ENCODE data around the gene MAP4K3.
"Not testable (repeated sequence)": the region's sequence is repeated elsewhere in the genome, so short reads cannot be mapped to it uniquely, and the experiment has no call there.

The MAP4K3 gene

DNA sequence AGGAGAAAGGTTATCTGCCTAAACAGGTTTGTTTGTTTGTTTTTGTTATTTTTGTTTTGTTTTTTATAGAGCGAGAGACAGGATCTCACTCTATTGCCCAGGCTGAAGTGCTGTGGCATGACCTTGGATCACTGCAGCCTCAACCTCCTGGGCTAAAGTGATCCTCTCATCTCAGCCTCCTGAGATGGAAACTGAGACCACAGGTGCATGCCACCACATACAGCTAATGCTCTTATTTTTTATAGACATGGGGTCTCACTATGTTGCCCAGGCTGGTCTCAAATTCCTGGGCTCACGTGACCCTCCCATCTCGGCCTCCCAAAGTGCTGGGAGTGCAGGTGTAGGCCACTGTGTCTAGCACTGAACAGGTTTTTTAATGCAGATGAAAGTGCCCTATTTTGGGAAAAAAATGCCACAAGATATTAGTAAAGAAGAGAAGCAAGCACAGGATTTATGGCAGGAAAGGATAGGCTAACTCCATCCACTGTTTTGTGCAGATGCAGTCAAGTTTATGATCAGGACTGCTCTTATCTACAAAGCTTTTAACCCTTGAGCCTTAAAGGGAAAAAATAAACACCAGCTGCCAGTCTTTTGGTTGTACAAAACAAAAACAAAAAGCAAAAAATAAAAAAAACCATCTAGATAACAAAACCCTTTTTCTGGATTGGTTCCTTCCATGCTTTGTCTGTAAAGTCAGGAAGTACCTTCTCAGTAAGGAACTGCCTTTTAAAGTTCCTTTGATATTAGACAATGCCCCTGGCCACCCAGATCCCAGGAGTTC lies 29.4 kb downstream of the MAP4K3 start:
- no peak for DNase-seq

GRCh38 chr2:39405364-39405763 lies 31.7 kb downstream of the MAP4K3 start:
- DNase-seq: no peak

- no peak for DNase-seq
Observed at GRCh38 chr2:39403311-39403710, 33.8 kb downstream of the MAP4K3 start.

DNA sequence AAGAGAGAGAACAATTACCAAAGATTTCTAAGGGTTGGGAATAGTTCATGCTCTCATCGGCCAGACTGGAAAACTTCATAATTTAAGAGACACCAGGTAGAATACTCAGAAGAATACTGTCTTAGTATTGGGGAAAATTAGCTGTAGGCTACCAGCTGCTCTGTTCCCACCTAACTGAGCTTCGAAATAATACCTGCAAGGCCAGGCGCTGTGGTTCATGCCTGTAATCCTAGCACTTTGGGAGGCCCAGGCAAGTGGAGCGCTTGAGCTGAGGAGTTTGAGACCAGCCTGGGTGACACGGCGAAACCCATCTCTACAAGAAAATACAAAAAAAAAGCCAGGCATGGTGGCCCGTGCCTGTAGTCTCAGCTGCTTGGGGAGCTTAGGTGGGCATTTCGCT lies 35.8 kb downstream of the MAP4K3 start:
- DNase-seq: no peak

GRCh38 chr2:39399570-39399969 lies 37.5 kb downstream of the MAP4K3 start:
- no peak for DNase-seq

DNA sequence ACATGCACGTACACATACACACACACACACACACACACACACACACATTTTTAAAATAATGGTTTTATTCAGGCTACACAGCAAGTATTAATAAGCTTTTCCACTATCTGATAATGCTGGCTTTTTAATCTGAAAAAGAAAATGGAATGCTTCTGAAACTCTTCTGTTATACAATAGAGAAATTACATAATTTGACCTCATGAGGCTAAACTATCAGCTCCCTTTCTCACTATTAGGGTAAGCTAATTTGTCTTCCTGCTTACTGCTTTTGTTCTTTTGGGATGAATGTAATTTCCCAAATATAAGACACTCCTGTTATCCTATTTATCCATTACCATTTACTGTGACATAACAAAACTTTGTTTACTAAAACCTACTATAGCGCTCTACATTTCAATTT lies 41.8 kb downstream of the MAP4K3 start:
- DNase-seq: no peak

GRCh38 chr2:39394516-39394961 lies 42.5 kb downstream of the MAP4K3 start:
- DNase-seq: no peak

- no peak for DNase-seq
Observed at GRCh38 chr2:39392672-39393071, 44.4 kb downstream of the MAP4K3 start.

GRCh38 chr2:39390216-39390615 lies 46.9 kb downstream of the MAP4K3 start:
- no peak for DNase-seq

- DNase-seq: no peak
Observed at GRCh38 chr2:39386064-39386463, 51.0 kb downstream of the MAP4K3 start.

DNA sequence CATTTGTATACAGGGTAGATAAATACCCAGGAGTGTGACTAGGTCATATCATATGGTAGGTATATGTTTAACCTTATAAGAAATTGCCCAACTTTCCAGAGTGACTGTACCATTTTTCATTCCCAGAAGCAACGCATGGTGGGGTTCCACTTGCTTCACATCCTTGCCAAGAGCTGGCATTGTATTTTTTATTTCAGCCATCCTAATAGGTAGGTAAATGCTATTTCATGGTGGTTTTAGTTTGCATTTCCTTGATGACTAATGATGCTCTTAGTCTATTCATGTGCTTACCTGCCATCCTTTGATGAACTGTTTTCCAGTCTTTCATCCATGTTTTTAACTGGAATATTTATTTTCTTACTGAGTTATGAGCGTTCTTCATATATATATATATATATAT lies 51.9 kb downstream of the MAP4K3 start:
- no peak for DNase-seq

DNA sequence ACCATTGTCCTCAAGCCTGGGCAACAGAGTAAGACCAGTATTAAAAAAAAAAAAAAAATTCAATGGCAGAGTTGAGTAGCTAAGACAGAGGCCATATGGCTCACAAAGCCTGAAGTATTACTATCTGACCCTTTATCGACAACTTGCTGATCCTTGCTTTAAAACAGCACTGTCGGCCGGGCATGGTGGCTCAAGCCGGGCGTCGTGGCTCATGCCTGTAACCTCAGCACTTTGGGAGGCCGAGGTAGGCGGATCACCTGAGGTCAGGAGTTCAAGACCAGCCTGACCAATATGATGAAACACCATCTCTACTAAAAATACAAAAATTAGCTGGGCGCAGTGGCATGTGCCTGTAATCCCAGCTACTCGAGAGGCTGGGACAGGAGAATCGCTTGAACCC lies 53.0 kb downstream of the MAP4K3 start:
- DNase-seq: not testable (repeated sequence)

DNA sequence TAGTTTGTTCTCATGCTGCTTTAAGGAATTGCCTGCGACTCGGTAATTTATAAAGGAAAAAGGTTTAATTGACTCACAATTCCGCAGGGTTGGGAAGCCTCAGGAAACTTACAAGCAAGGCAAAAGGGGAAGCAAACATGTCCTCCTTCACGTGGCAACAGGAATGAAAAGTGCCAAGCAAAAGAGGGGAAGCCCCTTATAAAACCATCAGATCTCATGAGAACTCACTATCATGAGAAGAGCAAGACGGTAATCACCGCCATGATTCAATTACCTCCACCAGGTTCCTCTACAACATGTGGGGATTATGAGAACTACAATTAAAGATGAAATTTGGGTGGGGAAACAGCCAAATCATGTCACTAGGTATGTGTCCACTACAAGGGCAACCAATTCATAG lies 53.9 kb downstream of the MAP4K3 start:
- no peak for DNase-seq

GRCh38 chr2:39381653-39382052 lies 55.4 kb downstream of the MAP4K3 start:
- DNase-seq: no peak

- DNase-seq: no peak
Observed at GRCh38 chr2:39380525-39381150, 56.4 kb downstream of the MAP4K3 start.

DNA sequence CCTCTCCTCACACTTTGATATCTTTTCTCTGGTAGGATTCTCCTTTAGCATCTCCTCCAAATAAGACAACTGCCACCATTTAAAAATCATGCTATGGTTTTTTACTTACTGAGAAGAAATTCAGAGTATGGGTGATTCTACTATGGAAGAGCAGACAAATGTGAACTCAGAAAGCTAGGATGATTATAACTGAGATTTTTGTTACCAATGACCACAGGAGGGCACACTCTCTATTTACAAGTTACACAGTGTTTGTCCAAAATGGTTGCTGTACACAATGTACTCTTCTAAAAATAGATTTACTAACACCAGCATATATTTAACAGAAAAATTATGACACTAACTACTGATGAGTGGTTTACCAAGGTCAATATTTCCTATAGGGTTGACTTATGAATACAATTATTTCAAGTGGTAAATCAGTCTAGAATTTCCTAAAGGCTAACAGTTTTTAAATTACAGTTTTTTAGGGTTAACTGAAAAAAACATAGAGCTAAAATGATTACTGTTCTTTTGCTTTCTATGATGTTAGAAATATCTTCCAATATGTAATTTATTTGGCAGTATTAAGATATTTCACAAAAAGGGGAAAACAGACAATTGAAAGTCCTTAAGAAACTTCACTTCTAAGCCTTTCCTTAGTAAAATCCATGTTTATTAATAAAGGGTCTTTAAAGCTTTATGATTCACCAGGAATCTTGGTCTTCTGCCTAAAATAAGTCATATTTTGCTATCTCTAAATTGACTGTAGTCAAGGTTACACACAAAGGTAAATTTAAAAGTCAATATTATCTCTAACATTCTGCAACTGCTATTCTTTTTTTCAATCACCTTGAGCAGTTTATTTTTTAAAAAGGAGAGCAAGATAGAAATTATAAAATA lies 57.2 kb downstream of the MAP4K3 start:
- peak; percentile 71 for DNase-seq

DNA sequence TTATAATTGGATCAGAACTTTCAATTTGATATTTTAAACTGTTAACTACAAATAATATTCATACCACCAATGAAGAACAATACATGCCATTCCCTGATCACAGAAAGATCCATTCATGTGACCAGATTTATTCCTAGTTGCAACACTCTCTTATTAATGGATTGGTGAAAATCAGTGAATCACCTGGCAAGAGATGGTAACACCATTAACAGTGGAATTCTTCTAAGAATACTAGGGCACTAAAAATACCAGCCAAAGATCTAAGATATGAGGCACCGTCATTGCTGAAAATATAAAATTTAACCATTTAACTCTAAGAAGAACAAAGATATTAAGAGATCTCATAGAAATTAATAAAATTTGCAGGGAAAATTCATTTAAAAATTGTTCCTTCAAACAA lies 58.1 kb downstream of the MAP4K3 start:
- no peak for DNase-seq

DNA sequence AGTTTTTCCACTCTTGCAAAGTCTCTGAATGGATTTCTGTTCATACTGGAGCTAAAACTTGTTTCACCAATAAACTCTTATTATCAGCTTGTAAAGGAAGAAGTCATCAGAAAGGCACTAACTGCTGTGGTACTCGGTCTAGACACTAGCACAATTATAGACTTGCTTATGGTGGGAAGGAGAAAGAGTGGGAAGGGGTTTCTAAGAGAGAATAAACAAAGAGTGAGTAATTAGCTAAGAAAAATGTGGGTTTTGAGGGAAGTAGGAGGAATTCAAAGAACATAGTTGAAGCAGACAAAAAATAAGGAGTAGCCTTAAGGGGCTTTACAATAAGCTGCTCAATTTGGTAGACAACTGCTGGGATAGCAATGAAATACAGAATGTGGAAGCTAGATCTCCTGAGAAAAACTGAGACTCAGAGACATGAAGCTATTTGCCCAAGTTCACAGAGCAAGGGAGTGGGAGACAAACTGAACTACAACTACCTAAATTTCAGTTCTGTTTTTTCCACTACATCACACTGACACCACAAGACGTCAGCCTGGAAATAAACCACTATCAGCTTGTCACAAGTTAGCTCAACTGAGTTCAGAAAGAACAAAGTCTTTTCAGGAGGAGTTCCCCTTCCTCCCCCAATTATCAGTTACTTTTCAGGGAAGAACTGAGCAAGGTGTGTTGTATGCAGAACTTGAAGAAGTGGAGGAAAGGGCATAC lies 59.7 kb downstream of the MAP4K3 start:
- no peak for DNase-seq

GRCh38 chr2:39375917-39376316 lies 61.2 kb downstream of the MAP4K3 start:
- DNase-seq: no peak

GRCh38 chr2:39373181-39373802 lies 63.8 kb downstream of the MAP4K3 start:
- no peak for DNase-seq

DNA sequence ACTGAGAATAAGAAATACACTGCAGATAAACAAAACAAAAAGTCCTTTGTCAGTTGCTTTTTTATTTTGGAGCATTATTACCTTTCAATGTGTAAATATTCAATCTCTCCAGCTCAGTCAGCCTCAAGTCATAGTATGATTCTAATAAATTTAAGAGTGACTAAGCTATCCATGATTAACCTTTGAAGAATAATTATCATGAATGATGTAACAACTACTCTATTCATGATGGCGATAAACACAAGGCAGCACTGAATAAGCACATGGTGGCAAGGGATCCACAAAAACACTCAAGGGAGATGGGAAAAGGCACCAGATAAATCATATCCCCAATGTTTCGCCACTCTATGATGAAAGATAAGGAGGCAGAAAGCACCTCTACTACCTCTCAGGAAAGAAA lies 67.0 kb downstream of the MAP4K3 start:
- no peak for DNase-seq

DNA sequence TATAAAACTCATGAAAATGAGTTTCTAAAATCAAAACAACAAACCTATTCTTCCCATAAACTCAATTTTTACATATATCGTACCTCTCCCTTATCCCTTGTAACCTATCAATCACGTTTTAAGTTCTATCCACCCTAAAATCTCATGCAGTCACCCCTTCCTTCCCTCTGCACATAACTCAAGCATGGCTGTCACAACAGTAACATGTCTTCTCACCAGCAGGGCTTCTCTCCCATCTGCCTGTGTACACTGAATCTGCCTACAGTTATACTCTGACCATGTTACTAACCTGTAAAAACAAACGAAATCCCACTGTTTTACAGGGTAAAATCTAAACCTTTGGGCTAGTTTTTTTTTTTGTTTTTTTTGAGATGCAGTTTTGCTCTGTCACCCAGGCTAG lies 68.2 kb downstream of the MAP4K3 start:
- DNase-seq: no peak

DNA sequence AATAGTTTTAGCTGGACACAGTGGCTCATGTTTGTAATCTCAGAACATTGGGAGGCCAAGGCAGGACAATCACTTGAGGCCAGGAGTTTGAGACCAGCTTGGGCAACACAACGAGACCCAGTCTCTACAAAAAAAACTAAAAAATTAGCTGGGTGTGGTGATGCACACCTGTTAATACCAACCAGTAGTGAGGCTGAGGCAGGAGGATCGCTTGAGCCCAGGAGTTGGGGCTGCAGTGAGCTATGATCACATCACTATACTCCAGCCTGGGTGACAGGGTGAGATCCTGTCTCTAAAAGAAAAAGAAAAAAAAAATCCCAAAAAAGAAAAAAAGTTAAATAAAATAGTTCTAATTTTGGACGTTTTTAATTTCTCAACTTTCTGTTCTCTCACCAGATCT lies 68.7 kb downstream of the MAP4K3 start:
- no peak for DNase-seq

Data from NCI-H2227 treated with DMSO at 0.1 percent for 48 hours (cell line).